GM12891 (cell line): Measurements from ENCODE around the gene ATP11A.

Experiments used
- DNase-seq: peaks from one replicate; pipeline ENCODE4 v3.0.0; 2011; ENCODE audit warnings: low spot score; ENCODE audit not compliant: insufficient read length
- FAIRE-seq: peaks from 2 replicates; lab custom pipeline; 2011; peaks lifted over from hg19 to GRCh38; lab: Jason Lieb, UNC
- PAX5 ChIP-seq: IDR thresholded peaks from 2 replicates; pipeline ENCODE4 v1.6.1; 2011; ENCODE audit warnings: low read length, moderate library complexity, mild to moderate bottlenecking; ENCODE audit not compliant: insufficient read depth, severe bottlenecking
- POLR2A ChIP-seq: IDR thresholded peaks from 2 replicates; pipeline ENCODE4 v1.6.1; 2011; ENCODE audit warnings: low read depth, low read length, control low read depth
- POLR2AphosphoS5 ChIP-seq: IDR thresholded peaks from 2 replicates; pipeline ENCODE4 v1.6.1; 2011; ENCODE audit warnings: low read depth, low read length, control low read depth
- POU2F2 ChIP-seq: IDR thresholded peaks from 2 replicates; pipeline ENCODE4 v1.6.1; 2011; ENCODE audit warnings: low read depth, mild to moderate bottlenecking, control low read depth, low read length, moderate library complexity
- SPI1 ChIP-seq: IDR thresholded peaks from 2 replicates; pipeline ENCODE4 v1.6.1; 2011; ENCODE audit warnings: low read depth, low read length, control low read depth
- TAF1 ChIP-seq: IDR thresholded peaks from 2 replicates; pipeline ENCODE4 v1.6.1; 2011; ENCODE audit warnings: low read depth, low read length, control low read depth

ATP11A gene

DNA sequence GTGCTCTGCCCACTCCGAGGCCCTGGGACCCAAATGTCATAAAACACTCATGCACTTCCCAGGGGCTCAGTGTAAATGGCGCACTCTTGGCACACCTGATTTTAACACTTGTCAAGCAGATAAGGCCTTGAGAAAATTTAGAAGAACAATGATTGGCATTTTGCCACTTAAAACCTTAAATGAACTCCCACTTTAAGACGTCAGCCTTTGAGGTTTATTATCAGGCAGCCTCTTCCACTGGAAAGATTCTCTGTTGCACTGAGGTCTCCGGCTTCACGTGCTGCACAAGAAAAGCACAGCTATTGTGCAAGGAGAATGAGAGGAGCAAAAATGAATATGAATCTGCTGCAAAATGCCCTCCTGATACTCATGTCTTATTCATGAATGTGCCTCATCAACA is 38.5 kb upstream of the ATP11A start:
- TF ChIP-seq POLR2AphosphoS5 (no peak), POLR2A (no peak), PAX5 (no peak), TAF1 (no peak), POU2F2 (no peak), SPI1 (no peak)
- no peak for DNase-seq

GRCh38 chr13:112651750-112652511 is 37.9 kb upstream of the ATP11A start:
- no peak for DNase-seq
- no peak for FAIRE-seq
- TF ChIP-seq TAF1 = no peak
- TF ChIP-seq PAX5 = no peak

More for the DNA sequence above, 38.5 kb upstream of the ATP11A start:
- FAIRE-seq = no peak

GRCh38 chr13:112652512-112653070 is 37.2 kb upstream of the ATP11A start:
- FAIRE-seq = no peak
- no peak for TF ChIP-seq POLR2AphosphoS5
- no peak for TF ChIP-seq POU2F2
- no peak for TF ChIP-seq SPI1
- TF ChIP-seq POLR2A = no peak
- TF ChIP-seq TAF1 = no peak
- TF ChIP-seq PAX5 = no peak
- no peak for DNase-seq

DNA sequence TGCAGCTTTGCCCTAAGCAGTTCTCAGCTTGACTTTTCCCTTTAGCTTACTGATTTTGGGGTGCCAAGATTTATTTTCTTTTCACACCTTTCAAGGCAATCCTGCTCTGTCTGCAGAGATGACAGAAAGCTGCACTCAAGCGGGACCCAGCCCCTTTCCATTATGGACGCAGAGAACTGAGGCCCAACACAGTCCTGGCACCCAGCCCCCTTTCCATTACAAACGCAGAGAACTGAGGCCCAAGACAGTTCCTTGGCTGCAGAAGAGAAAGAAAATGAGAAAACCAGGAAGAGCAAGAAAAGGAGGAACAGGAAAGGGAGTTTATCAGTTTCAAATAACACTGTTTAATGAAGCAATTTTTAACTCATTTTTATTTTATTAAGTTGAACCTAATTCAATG is 36.8 kb upstream of the ATP11A start:
- DNase-seq (no peak), FAIRE-seq (no peak)
- TF ChIP-seq SPI1 (no peak), POU2F2 (no peak), TAF1 (no peak), PAX5 (no peak), POLR2AphosphoS5 (no peak), POLR2A (no peak)

DNA sequence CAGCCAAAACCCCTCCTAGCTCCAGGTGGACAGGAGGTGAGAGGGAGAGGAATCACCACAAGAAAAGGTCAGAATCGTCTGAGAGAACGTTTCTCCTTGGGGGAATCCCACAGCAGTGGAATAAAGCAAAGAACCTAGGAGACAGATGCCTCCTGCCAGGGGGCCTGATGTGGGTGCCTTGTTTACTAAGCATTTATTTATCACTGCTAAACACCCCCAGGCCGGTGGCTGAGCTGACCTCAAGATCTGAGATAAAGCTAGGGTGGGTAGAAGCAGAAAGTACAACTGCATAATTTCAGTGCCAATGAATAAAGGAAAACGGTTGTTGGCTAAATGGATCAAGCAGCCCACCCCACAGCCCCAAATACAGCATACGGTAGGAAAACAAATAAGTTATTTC is 33.9 kb upstream of the ATP11A start:
- no peak for FAIRE-seq
- no peak for TF ChIP-seq POLR2A
- TF ChIP-seq PAX5 = no peak
- TF ChIP-seq POLR2AphosphoS5 = no peak
- no peak for TF ChIP-seq SPI1

GRCh38 chr13:112657850-112658445 is 31.9 kb upstream of the ATP11A start:
- FAIRE-seq = no peak
- no peak for DNase-seq
- no peak for TF ChIP-seq POLR2AphosphoS5
- no peak for TF ChIP-seq POLR2A
- no peak for TF ChIP-seq SPI1
- no peak for TF ChIP-seq TAF1
- TF ChIP-seq POU2F2 = no peak
- no peak for TF ChIP-seq PAX5

More for the DNA sequence above, 33.9 kb upstream of the ATP11A start:
- no peak for DNase-seq

DNA sequence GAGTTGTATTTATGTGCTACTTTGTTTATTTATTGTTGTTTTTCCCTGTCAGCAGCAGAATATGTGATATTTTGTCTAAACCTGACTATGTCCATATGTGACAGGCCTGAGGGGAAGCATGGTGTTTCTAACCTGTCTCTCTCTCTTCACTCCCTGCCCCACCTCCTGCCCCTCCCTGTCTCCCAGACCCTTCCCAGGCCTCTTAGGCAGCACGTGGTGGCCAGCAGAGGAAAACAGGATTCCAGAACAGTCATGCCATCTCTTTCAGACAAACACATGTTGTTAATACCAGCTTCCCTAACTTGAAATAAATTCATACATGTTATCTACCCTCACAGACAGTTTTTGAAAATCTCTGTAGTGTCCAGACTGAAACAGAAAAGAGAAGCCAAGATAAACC is 31.0 kb upstream of the ATP11A start:
- TF ChIP-seq TAF1 (no peak), POU2F2 (no peak), PAX5 (no peak), POLR2AphosphoS5 (no peak), POLR2A (no peak), SPI1 (no peak)
- FAIRE-seq (no peak), DNase-seq (no peak)

- no peak for TF ChIP-seq PAX5
- TF ChIP-seq POU2F2 = no peak
- FAIRE-seq (no peak), DNase-seq (no peak)
Observed at GRCh38 chr13:112661291-112661690, 28.5 kb upstream of the ATP11A start.

GRCh38 chr13:112664501-112665203 is 25.2 kb upstream of the ATP11A start:
- DNase-seq (no peak), FAIRE-seq (no peak)
- no peak for TF ChIP-seq PAX5
- TF ChIP-seq POU2F2 = no peak
- TF ChIP-seq POLR2A = no peak
- TF ChIP-seq POLR2AphosphoS5 = no peak
- TF ChIP-seq SPI1 = no peak
- TF ChIP-seq TAF1 = no peak
